ENCODE measurements around the gene SLIT3. TPM values are rescaled to one million over a fixed set of nuclear protein-coding genes. Genes with fewer than 3 reads are reported as not detected.

SLIT3 gene
- polyA plus RNA-seq, 1 of the 3 experiments (the other 2 are of a cell fraction) = 119 TPM

GRCh38 chr5:168803541-168803940, 497.4 kb downstream of the SLIT3 start:
- H3F3A ChIP-seq (replicated peaks; ENCODE audit: insufficient read depth) = no peaks in the 10 kb centered on the region
- H3K27me3 ChIP-seq (ENCODE audit: insufficient read depth) = no peaks in the 10 kb centered on the region
- no peak for TF ChIP-seq REST (IDR thresholded peaks at IDR 0.05; ENCODE audit: low read depth, low read length)
- no peak for TF ChIP-seq FOSL2 (IDR thresholded peaks at IDR 0.05; ENCODE audit: borderline replicate concordance, low read depth)
- no peak for TF ChIP-seq POLR2AphosphoS5 (IDR thresholded peaks at IDR 0.05; ENCODE audit: low read depth, low read length)
- TF ChIP-seq EP300 (IDR thresholded peaks at IDR 0.05; ENCODE audit: borderline replicate concordance in 1 of 2, low read depth in 1 of 2, low read length in 1 of 2) = no peak
- TF ChIP-seq RAD21 (IDR thresholded peaks at IDR 0.05; ENCODE audit: low read length) = no peak
- no peak for TF ChIP-seq RXRA (IDR thresholded peaks at IDR 0.05; ENCODE audit: borderline replicate concordance, low read depth)
- no peak for TF ChIP-seq TCF12 (IDR thresholded peaks at IDR 0.05)
- TF ChIP-seq NFIC (IDR thresholded peaks at IDR 0.05; ENCODE audit: borderline replicate concordance) = no peak
- TF ChIP-seq MAX (IDR thresholded peaks at IDR 0.05; ENCODE audit: low read depth) = no peak
- TF ChIP-seq YY1 (IDR thresholded peaks at IDR 0.05; ENCODE audit: low read depth) = no peak
- no peak for TF ChIP-seq USF1 (IDR thresholded peaks at IDR 0.05; ENCODE audit: borderline replicate concordance, low read depth)
- TF ChIP-seq TEAD4 (IDR thresholded peaks at IDR 0.05; ENCODE audit: borderline replicate concordance, insufficient read depth) = no peak
- TF ChIP-seq EZH2phosphoT487 (IDR thresholded peaks at IDR 0.05; ENCODE audit: borderline replicate concordance, low read depth) = no peak
- no peak for TF ChIP-seq GATA2 (CRISPR knock-in tag; IDR thresholded peaks at IDR 0.05)
- TF ChIP-seq USF2 (IDR thresholded peaks at IDR 0.05; ENCODE audit: borderline replicate concordance, low read depth, low read length) = no peak
- TF ChIP-seq SMC3 (IDR thresholded peaks at IDR 0.05; ENCODE audit: low read depth, low read length) = no peak
- no peak for TF ChIP-seq GABPA (IDR thresholded peaks at IDR 0.05; ENCODE audit: low read depth)
- TF ChIP-seq CHD2 (IDR thresholded peaks at IDR 0.05; ENCODE audit: low read length, partially characterized antibody) = no peak
- DNase-seq = no peak
- no peak overlapping the region for H3K4me3 ChIP-seq (ENCODE audit: low read depth in 2 of 2, low read length in 1 of 2)
- no peak overlapping the region for H2AFZ ChIP-seq (ENCODE audit: low read depth)
- H3K4me1 ChIP-seq (ENCODE audit: control insufficient read depth in 1 of 2, insufficient read depth in 2 of 2, low read depth in 1 of 2, low read length in 1 of 2) = peaks cover 4 to 56% of the 10 kb centered on the region in 2 experiments; a peak in 2 of 4 replicates
- H3K9me3 ChIP-seq = no peaks in the 10 kb centered on the region
- ChIA-PET POLR2A (no interaction called here), CTCF (interaction anchor here (1.0 kb wide), 1 partner anchor 142 kb away, joined by 4 read pairs; no protein-coding TSS in a partner anchor)
- 89% methylated on average over 4 of the region's 4 CpGs for WGBS (ENCODE audit: low lambda C conversion rate)
- H3K36me3 ChIP-seq (replicated peaks in 1 of 2; ENCODE audit: control insufficient read depth in 1 of 2, insufficient read depth in 2 of 2, low read length in 1 of 2) = peaks cover 3 to 91% of the 10 kb centered on the region in 2 experiments
- H4K20me1 ChIP-seq (ENCODE audit: insufficient read depth) = no peaks in the 10 kb centered on the region
- H3K9ac ChIP-seq = no peak overlapping the region
- H3K79me2 ChIP-seq (ENCODE audit: insufficient read depth) = no peaks in the 10 kb centered on the region
- no peak overlapping the region for H3K4me2 ChIP-seq
- H3K27ac ChIP-seq (ENCODE audit: low read depth in 2 of 2, low read length in 1 of 2) = peak overlapping the region in 1 of 2 experiments; percentile 4; a peak in 2 of 4 replicates
- H3K9me2 ChIP-seq = no peaks in the 10 kb centered on the region

All from SK-N-SH (cell line).